Mucosa of rectum (tissue), 2 donors: ENCODE measurements around the gene PSMA8.
"Not testable (repeated sequence)": the region's sequence is repeated elsewhere in the genome, so short reads cannot be mapped to it uniquely, and the experiment has no call there.

Experiments
- H3K27ac ChIP-seq, 2 donors: one replicate each; pipeline ENCODE4 v1.7.0; 2013; ENCODE audit warnings: inconsistent platforms in 2 of 2, low read depth in 2 of 2, low read length in 2 of 2
- H3K27me3 ChIP-seq, 2 donors: one replicate each; pipeline ENCODE4 v1.7.0; 2013; ENCODE audit warnings: low read length in 2 of 2; ENCODE audit not compliant: control insufficient read depth in 2 of 2, insufficient read depth in 2 of 2
- H3K36me3 ChIP-seq, 2 donors: one replicate each; pipeline ENCODE4 v1.7.0; 2013; ENCODE audit warnings: low read length in 2 of 2; ENCODE audit not compliant: control insufficient read depth in 2 of 2, insufficient read depth in 2 of 2
- H3K4me1 ChIP-seq, 2 donors: one replicate each; pipeline ENCODE4 v1.7.0; 2013; ENCODE audit warnings: low read length in 2 of 2, mild to moderate bottlenecking in 1 of 2; ENCODE audit not compliant: control insufficient read depth in 2 of 2, insufficient read depth in 2 of 2
- H3K4me3 ChIP-seq, 2 donors: one replicate each; pipeline ENCODE4 v1.7.0; 2013; ENCODE audit warnings: low read length in 2 of 2
- H3K9ac ChIP-seq, 2 donors: one replicate each; pipeline ENCODE4 v1.7.0; 2013; ENCODE audit warnings: low read length in 2 of 2, low read depth in 1 of 2, mild to moderate bottlenecking in 1 of 2
- H3K9me3 ChIP-seq, 2 donors: one replicate each; pipeline ENCODE4 v1.7.0; 2013; ENCODE audit warnings: low read length in 2 of 2; ENCODE audit not compliant: control insufficient read depth in 2 of 2
- donor health status: healthy.
- donor health status: Normal muscosa, but diverticular disease.

PSMA8 gene

DNA sequence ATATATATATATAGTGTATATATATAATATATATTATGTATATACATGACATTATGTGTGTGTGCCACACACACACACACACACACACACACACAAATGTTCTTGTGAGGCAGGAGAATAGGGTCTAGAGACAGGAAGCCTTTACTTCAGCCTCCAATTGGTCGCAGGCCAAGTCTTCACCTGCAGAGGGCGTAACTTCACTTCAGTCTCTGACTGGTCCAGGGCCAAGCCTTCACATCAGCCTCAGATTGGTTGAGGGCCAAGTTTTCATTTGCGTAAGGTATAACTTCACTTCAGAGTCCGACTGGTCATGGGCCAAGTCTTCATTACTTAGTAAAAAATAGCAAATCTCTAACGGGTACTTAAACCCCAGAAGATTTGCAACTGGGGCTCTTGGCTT lies 30.1 kb upstream of the PSMA8 start:
- no peak overlapping the region for H3K9ac ChIP-seq
- H3K36me3 ChIP-seq = no peaks in the 10 kb centered on the region
- no peaks in the 10 kb centered on the region for H3K4me1 ChIP-seq
- H3K27me3 ChIP-seq = no peaks in the 10 kb centered on the region
- H3K4me3 ChIP-seq = no peak overlapping the region
- H3K27ac ChIP-seq = no peak overlapping the region
- H3K9me3 ChIP-seq = no peaks in the 10 kb centered on the region

DNA sequence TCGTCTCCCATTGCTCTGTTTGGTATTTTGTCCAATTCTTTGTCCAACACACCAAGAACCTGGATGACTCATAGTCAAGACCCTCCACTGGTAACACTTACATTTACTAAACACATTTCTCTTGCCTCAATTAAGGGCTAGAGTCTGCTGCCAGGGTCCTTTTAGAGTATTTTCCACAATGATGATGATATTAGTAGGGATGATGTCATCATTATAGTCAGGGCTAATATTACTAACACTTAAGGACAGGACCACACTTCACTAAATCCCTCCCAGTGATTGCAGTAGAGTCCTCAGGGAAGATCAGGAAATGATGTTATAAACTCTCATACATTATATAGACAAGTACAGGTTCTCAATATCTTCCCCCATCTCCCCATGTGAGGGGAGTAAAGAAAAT lies 29.6 kb upstream of the PSMA8 start:
- Histone ChIP-seq H3K9me3 (no peaks in the 10 kb centered on the region), H3K4me1 (no peaks in the 10 kb centered on the region), H3K27ac (no peak overlapping the region), H3K27me3 (no peaks in the 10 kb centered on the region), H3K4me3 (no peak overlapping the region), H3K9ac (no peak overlapping the region), H3K36me3 (no peaks in the 10 kb centered on the region)

DNA sequence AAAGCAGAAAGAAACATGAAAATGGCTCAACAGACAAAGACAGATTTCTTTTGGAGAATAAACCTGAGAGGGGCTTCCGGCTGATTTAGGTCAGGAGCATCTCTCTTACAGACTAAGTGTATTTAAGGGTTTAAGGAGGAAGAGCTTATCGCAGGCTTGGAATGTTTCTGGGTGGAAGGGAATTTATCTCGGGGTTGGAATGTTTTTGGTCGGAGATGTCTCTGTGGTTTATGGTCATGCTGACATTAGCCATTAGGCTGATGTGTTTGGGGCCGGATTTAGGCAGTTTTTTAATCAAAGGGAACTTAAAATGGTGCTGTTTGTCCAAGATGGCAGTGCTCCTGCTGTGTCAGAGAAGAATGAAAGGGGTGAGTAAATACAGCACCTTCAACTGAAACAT lies 14.4 kb upstream of the PSMA8 start:
- H3K4me3 ChIP-seq = no peak overlapping the region
- no peak overlapping the region for H3K9ac ChIP-seq
- no peaks in the 10 kb centered on the region for H3K36me3 ChIP-seq
- no peaks in the 10 kb centered on the region for H3K9me3 ChIP-seq
- no peak overlapping the region for H3K27ac ChIP-seq
- no peaks in the 10 kb centered on the region for H3K27me3 ChIP-seq
- no peaks in the 10 kb centered on the region for H3K4me1 ChIP-seq

- no peaks in the 10 kb centered on the region for H3K9me3 ChIP-seq
- no peaks in the 10 kb centered on the region for H3K4me1 ChIP-seq
- H3K9ac ChIP-seq = no peak overlapping the region
- H3K27ac ChIP-seq = no peak overlapping the region
- no peak overlapping the region for H3K4me3 ChIP-seq
- no peaks in the 10 kb centered on the region for H3K36me3 ChIP-seq
- no peaks in the 10 kb centered on the region for H3K27me3 ChIP-seq
These were observed 12.2 kb upstream of the PSMA8 start for GRCh38 chr18:26121476-26121875.

GRCh38 chr18:26121994-26122393 lies 11.7 kb upstream of the PSMA8 start:
- not testable (repeated sequence) for H3K9ac ChIP-seq, H3K9me3 ChIP-seq, H3K4me1 ChIP-seq, H3K4me3 ChIP-seq, H3K27me3 ChIP-seq, H3K27ac ChIP-seq, H3K36me3 ChIP-seq

DNA sequence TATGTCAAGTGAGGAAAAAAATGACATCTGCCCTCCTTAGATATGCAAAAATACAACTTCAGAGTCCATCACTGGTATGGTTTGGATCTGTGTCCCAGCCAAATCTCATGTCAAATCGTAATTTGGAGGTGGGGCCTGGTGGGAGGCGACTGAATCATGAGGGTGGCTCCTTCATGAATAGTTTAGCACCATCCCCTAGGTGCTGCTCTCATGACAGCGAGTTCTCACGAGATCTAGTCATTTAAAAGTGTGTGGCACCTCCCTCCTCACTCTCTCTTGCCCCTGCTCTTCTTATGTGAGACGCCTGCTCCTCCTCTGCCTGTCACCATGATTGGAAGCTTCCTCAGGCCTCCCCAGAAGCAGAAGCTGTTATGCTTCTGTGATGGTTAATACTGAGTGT lies 5.9 kb upstream of the PSMA8 start:
- Histone ChIP-seq H3K9ac (no peak overlapping the region), H3K36me3 (no peaks in the 10 kb centered on the region), H3K27me3 (no peaks in the 10 kb centered on the region), H3K4me3 (no peak overlapping the region), H3K4me1 (no peaks in the 10 kb centered on the region), H3K27ac (no peak overlapping the region), H3K9me3 (no peaks in the 10 kb centered on the region)

- H3K27me3 ChIP-seq, H3K9ac ChIP-seq, H3K36me3 ChIP-seq, H3K4me3 ChIP-seq, H3K9me3 ChIP-seq, H3K4me1 ChIP-seq, H3K27ac ChIP-seq: not testable (repeated sequence)
These were observed 5.5 kb upstream of the PSMA8 start for GRCh38 chr18:26128192-26128591.

- Histone ChIP-seq H3K9me3 (no peaks in the 10 kb centered on the region), H3K4me3 (peak overlapping the region in 1 of 2 donors; percentile 50), H3K4me1 (no peaks in the 10 kb centered on the region), H3K9ac (no peak overlapping the region), H3K27me3 (no peaks in the 10 kb centered on the region), H3K27ac (no peak overlapping the region), H3K36me3 (no peaks in the 10 kb centered on the region)
These were observed 438 bp downstream of the PSMA8 start for GRCh38 chr18:26134107-26134506.

DNA sequence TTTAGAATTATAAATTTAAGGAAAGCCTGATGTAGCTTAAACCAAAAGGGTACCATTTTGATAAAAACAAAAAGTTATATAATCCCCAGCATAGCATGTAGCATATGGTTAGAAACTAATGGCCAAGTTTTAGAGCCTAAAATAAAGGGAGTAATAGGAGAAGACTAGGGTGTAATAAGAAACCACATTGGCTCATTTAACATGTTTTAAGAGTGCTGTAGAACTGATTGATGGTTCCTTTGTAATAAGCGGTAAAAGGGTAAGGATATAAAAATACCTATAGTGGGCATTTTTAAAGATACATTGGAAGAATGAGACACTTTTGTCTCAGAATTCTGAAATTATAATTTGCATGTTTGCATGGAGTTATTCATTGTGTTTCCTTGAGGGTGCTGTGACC lies 1.9 kb downstream of the PSMA8 start:
- H3K9ac ChIP-seq = no peak overlapping the region
- H3K27me3 ChIP-seq = no peaks in the 10 kb centered on the region
- H3K36me3 ChIP-seq = no peaks in the 10 kb centered on the region
- no peak overlapping the region for H3K27ac ChIP-seq
- no peaks in the 10 kb centered on the region for H3K4me1 ChIP-seq
- no peaks in the 10 kb centered on the region for H3K9me3 ChIP-seq
- no peak overlapping the region for H3K4me3 ChIP-seq

GRCh38 chr18:26157326-26157725 lies 23.7 kb downstream of the PSMA8 start:
- no peaks in the 10 kb centered on the region for H3K36me3 ChIP-seq
- no peak overlapping the region for H3K27ac ChIP-seq
- no peaks in the 10 kb centered on the region for H3K27me3 ChIP-seq
- H3K4me3 ChIP-seq = no peak overlapping the region
- no peaks in the 10 kb centered on the region for H3K9me3 ChIP-seq
- no peak overlapping the region for H3K9ac ChIP-seq
- no peaks in the 10 kb centered on the region for H3K4me1 ChIP-seq

DNA sequence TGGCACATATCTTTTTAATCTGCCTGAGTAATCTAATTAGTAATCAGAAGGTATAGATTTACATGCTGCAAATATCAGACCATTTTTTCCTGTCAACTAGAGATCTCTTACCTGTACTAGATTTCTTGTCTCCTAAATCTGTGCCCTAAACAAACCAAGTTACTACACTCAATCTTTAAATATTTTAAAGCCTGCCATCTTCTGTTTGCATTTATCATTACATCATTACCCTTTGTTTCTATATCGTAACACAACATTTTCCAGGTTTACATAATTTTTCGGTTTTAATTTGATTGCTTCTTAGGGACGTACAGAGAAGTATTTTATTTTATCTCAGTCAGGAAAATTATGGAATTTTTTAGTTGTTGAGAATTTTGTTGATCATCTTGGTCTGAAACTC lies 25.7 kb downstream of the PSMA8 start:
- Histone ChIP-seq H3K4me3 (no peak overlapping the region), H3K9me3 (no peaks in the 10 kb centered on the region), H3K36me3 (no peaks in the 10 kb centered on the region), H3K9ac (no peak overlapping the region), H3K4me1 (no peaks in the 10 kb centered on the region), H3K27me3 (no peaks in the 10 kb centered on the region), H3K27ac (no peak overlapping the region)
